Measurements from ENCODE around the gene SPATA1.

Gene SPATA1

GRCh38 chr1:84541679-84542078 is 35.5 kb downstream of the SPATA1 start:
- H3K27ac ChIP-seq (ENCODE audit: low read length, poor library complexity, severe bottlenecking) = no peak overlapping the region
- no peaks in the 10 kb centered on the region for H3K27me3 ChIP-seq (ENCODE audit: control insufficient read depth in 1 of 2, insufficient read depth in 1 of 2, low read length in 2 of 2)
- H3K4me1 ChIP-seq (ENCODE audit: control insufficient read depth, insufficient read depth, low read depth, low read length) = no peaks in the 10 kb centered on the region
- H3K23ac ChIP-seq (ENCODE audit: low read length in 2 of 2) = no peak overlapping the region
- H2BK5ac ChIP-seq (ENCODE audit: low read depth, low read length, poor library complexity, severe bottlenecking) = no peak overlapping the region
- H4K91ac ChIP-seq (ENCODE audit: low read length) = no peak overlapping the region
- no peak overlapping the region for H4K8ac ChIP-seq (ENCODE audit: low read length)
- no peak overlapping the region for H2BK15ac ChIP-seq (ENCODE audit: low read depth, poor library complexity, severe bottlenecking)
- no peak overlapping the region for H2AK5ac ChIP-seq (ENCODE audit: low read length, severe bottlenecking)
- H3K4ac ChIP-seq (ENCODE audit: low read depth in 1 of 2, low read length in 2 of 2) = no peak overlapping the region
- no peak overlapping the region for H3K18ac ChIP-seq (ENCODE audit: low read depth in 1 of 2, low read length in 2 of 2)
- WGBS = 89% methylated on average over 4 of the region's 4 CpGs
- no peak for DNase-seq
- H3K36me3 ChIP-seq (ENCODE audit: control insufficient read depth in 1 of 2, insufficient read depth in 2 of 2, low read depth in 1 of 2, low read length in 2 of 2) = peaks cover 0 to 53% of the 10 kb centered on the region in 2 experiments
- no peak overlapping the region for H2BK12ac ChIP-seq (ENCODE audit: low read length in 2 of 2)
- H3K4me3 ChIP-seq (ENCODE audit: insufficient read depth in 1 of 2, low read depth in 1 of 2, low read length in 2 of 2) = no peak overlapping the region
- H3K79me1 ChIP-seq (replicated peaks; ENCODE audit: low read length, poor library complexity, severe bottlenecking) = no peaks in the 10 kb centered on the region
- H3K9me3 ChIP-seq (ENCODE audit: control insufficient read depth, low read length) = no peaks in the 10 kb centered on the region
- no peak overlapping the region for H2BK120ac ChIP-seq (ENCODE audit: low read depth, low read length)
- H3K4me2 ChIP-seq (ENCODE audit: low read length, poor library complexity, severe bottlenecking) = no peak overlapping the region
- no peak overlapping the region for H2AFZ ChIP-seq (ENCODE audit: low read depth, low read length)
- H3K14ac ChIP-seq (ENCODE audit: low read length in 2 of 2) = no peak overlapping the region
- no peak overlapping the region for H3K9ac ChIP-seq (ENCODE audit: low read length)

GRCh38 chr1:84550826-84551225 is 44.6 kb downstream of the SPATA1 start:
- Histone ChIP-seq H3K27me3 (ENCODE audit: control insufficient read depth in 1 of 2, insufficient read depth in 1 of 2, low read length in 2 of 2) (no peaks in the 10 kb centered on the region), H3K4me1 (ENCODE audit: control insufficient read depth, insufficient read depth, low read depth, low read length) (no peaks in the 10 kb centered on the region), H3K18ac (ENCODE audit: low read depth in 1 of 2, low read length in 2 of 2) (no peak overlapping the region)

GRCh38 chr1:84569216-84569615 is 63.0 kb downstream of the SPATA1 start:
- no peak overlapping the region for H3K27ac ChIP-seq (ENCODE audit: low read length, poor library complexity, severe bottlenecking)
- H3K4ac ChIP-seq (ENCODE audit: low read depth in 1 of 2, low read length in 2 of 2) = no peak overlapping the region
- no peak overlapping the region for H2AK5ac ChIP-seq (ENCODE audit: low read length, severe bottlenecking)
- H3K79me1 ChIP-seq (replicated peaks; ENCODE audit: low read length, poor library complexity, severe bottlenecking) = peaks cover 19% of the 10 kb centered on the region
- no peak overlapping the region for H2BK120ac ChIP-seq (ENCODE audit: low read depth, low read length)
- H2BK15ac ChIP-seq (ENCODE audit: low read depth, poor library complexity, severe bottlenecking) = no peak overlapping the region
- no peak overlapping the region for H2BK12ac ChIP-seq (ENCODE audit: low read length in 2 of 2)
- no peak for DNase-seq
- H3K27me3 ChIP-seq (ENCODE audit: control insufficient read depth in 1 of 2, insufficient read depth in 1 of 2, low read length in 2 of 2) = no peaks in the 10 kb centered on the region
- H3K4me2 ChIP-seq (ENCODE audit: low read length, poor library complexity, severe bottlenecking) = peak overlapping the region; percentile 21
- no peak overlapping the region for H3K18ac ChIP-seq (ENCODE audit: low read depth in 1 of 2, low read length in 2 of 2)
- no peak overlapping the region for H3K14ac ChIP-seq (ENCODE audit: low read length in 2 of 2)
- peaks cover 5 to 63% of the 10 kb centered on the region in 2 experiments for H3K36me3 ChIP-seq (ENCODE audit: control insufficient read depth in 1 of 2, insufficient read depth in 2 of 2, low read depth in 1 of 2, low read length in 2 of 2)
- H2BK5ac ChIP-seq (ENCODE audit: low read depth, low read length, poor library complexity, severe bottlenecking) = no peak overlapping the region
- no peak overlapping the region for H3K9ac ChIP-seq (ENCODE audit: low read length)
- H4K8ac ChIP-seq (ENCODE audit: low read length) = no peak overlapping the region
- peaks cover 3% of the 10 kb centered on the region for H3K4me1 ChIP-seq (ENCODE audit: control insufficient read depth, insufficient read depth, low read depth, low read length)
- no peak overlapping the region for H3K4me3 ChIP-seq (ENCODE audit: insufficient read depth in 1 of 2, low read depth in 1 of 2, low read length in 2 of 2)
- no peak overlapping the region for H3K23ac ChIP-seq (ENCODE audit: low read length in 2 of 2)
- H3K9me3 ChIP-seq (ENCODE audit: control insufficient read depth, low read length) = no peaks in the 10 kb centered on the region
- H4K91ac ChIP-seq (ENCODE audit: low read length) = no peak overlapping the region
- no peak overlapping the region for H2AFZ ChIP-seq (ENCODE audit: low read depth, low read length)

More at GRCh38 chr1:84550826-84551225, 44.6 kb downstream of the SPATA1 start:
- Histone ChIP-seq H3K4me3 (ENCODE audit: insufficient read depth in 1 of 2, low read depth in 1 of 2, low read length in 2 of 2) (no peak overlapping the region), H2AK5ac (ENCODE audit: low read length, severe bottlenecking) (no peak overlapping the region), H3K14ac (ENCODE audit: low read length in 2 of 2) (no peak overlapping the region), H3K4ac (ENCODE audit: low read depth in 1 of 2, low read length in 2 of 2) (no peak overlapping the region), H2BK15ac (ENCODE audit: low read depth, poor library complexity, severe bottlenecking) (no peak overlapping the region), H3K4me2 (ENCODE audit: low read length, poor library complexity, severe bottlenecking) (no peak overlapping the region), H2BK5ac (ENCODE audit: low read depth, low read length, poor library complexity, severe bottlenecking) (no peak overlapping the region), H3K36me3 (ENCODE audit: control insufficient read depth in 1 of 2, insufficient read depth in 2 of 2, low read depth in 1 of 2, low read length in 2 of 2) (peaks cover 0 to 48% of the 10 kb centered on the region in 2 experiments), H3K9ac (ENCODE audit: low read length) (no peak overlapping the region), H2AFZ (ENCODE audit: low read depth, low read length) (no peak overlapping the region), H2BK120ac (ENCODE audit: low read depth, low read length) (no peak overlapping the region), H4K8ac (ENCODE audit: low read length) (no peak overlapping the region), H3K9me3 (ENCODE audit: control insufficient read depth, low read length) (no peaks in the 10 kb centered on the region), H4K91ac (ENCODE audit: low read length) (no peak overlapping the region), H3K27ac (ENCODE audit: low read length, poor library complexity, severe bottlenecking) (no peak overlapping the region), H3K23ac (ENCODE audit: low read length in 2 of 2) (no peak overlapping the region), H3K79me1 (replicated peaks; ENCODE audit: low read length, poor library complexity, severe bottlenecking) (no peaks in the 10 kb centered on the region), H2BK12ac (ENCODE audit: low read length in 2 of 2) (no peak overlapping the region)
- WGBS = no CpG with 5 or more reads among the region's 2 CpGs
- DNase-seq = no peak

GRCh38 chr1:84570436-84571149 is 64.4 kb downstream of the SPATA1 start:
- peak overlapping the region in 1 of 2 experiments; percentile 52 for H2BK12ac ChIP-seq (ENCODE audit: low read length in 2 of 2)
- H3K27ac ChIP-seq (ENCODE audit: low read length, poor library complexity, severe bottlenecking) = no peak overlapping the region
- no peak overlapping the region for H2BK120ac ChIP-seq (ENCODE audit: low read depth, low read length)
- H3K4me2 ChIP-seq (ENCODE audit: low read length, poor library complexity, severe bottlenecking) = no peak overlapping the region
- H3K9me3 ChIP-seq (ENCODE audit: control insufficient read depth, low read length) = no peaks in the 10 kb centered on the region
- H3K27me3 ChIP-seq (ENCODE audit: control insufficient read depth in 1 of 2, insufficient read depth in 1 of 2, low read length in 2 of 2) = no peaks in the 10 kb centered on the region
- peaks cover 0 to 50% of the 10 kb centered on the region in 2 experiments for H3K36me3 ChIP-seq (ENCODE audit: control insufficient read depth in 1 of 2, insufficient read depth in 2 of 2, low read depth in 1 of 2, low read length in 2 of 2)
- peak; percentile 6 for DNase-seq
- no peak overlapping the region for H3K14ac ChIP-seq (ENCODE audit: low read length in 2 of 2)
- H3K18ac ChIP-seq (ENCODE audit: low read depth in 1 of 2, low read length in 2 of 2) = no peak overlapping the region
- H3K4me1 ChIP-seq (ENCODE audit: control insufficient read depth, insufficient read depth, low read depth, low read length) = peaks cover 3% of the 10 kb centered on the region
- H3K79me1 ChIP-seq (replicated peaks; ENCODE audit: low read length, poor library complexity, severe bottlenecking) = peaks cover 16% of the 10 kb centered on the region
- H3K4ac ChIP-seq (ENCODE audit: low read depth in 1 of 2, low read length in 2 of 2) = peak overlapping the region in 1 of 2 experiments; percentile 37
- no peak overlapping the region for H3K9ac ChIP-seq (ENCODE audit: low read length)
- H4K91ac ChIP-seq (ENCODE audit: low read length) = no peak overlapping the region
- H2BK5ac ChIP-seq (ENCODE audit: low read depth, low read length, poor library complexity, severe bottlenecking) = no peak overlapping the region
- WGBS = 95% methylated on average over 5 of the region's 7 CpGs
- H4K8ac ChIP-seq (ENCODE audit: low read length) = no peak overlapping the region
- no peak overlapping the region for H3K4me3 ChIP-seq (ENCODE audit: insufficient read depth in 1 of 2, low read depth in 1 of 2, low read length in 2 of 2)
- H2AFZ ChIP-seq (ENCODE audit: low read depth, low read length) = no peak overlapping the region
- peak overlapping the region in 1 of 2 experiments; percentile 80 for H3K23ac ChIP-seq (ENCODE audit: low read length in 2 of 2)
- H2AK5ac ChIP-seq (ENCODE audit: low read length, severe bottlenecking) = no peak overlapping the region
- no peak overlapping the region for H2BK15ac ChIP-seq (ENCODE audit: low read depth, poor library complexity, severe bottlenecking)

All from mesenchymal stem cell (in vitro differentiated cells and primary cell).